Endodermal cell (in vitro differentiated cells): ENCODE measurements around the gene SPTB. TPM values are rescaled to one million over a fixed set of nuclear protein-coding genes. Genes with fewer than 3 reads are reported as not detected.

Experiments used
- DNase-seq: peaks from one replicate; pipeline ENCODE4 v3.0.0-alpha.2; 2017
- H3K27ac ChIP-seq: 2 replicates; pipeline ENCODE4 v1.5.1; 2013; ENCODE audit warnings: mild to moderate bottlenecking, low read depth, low read length, moderate library complexity
- H3K27me3 ChIP-seq: 2 replicates; pipeline ENCODE4 v1.6.1; 2013; ENCODE audit warnings: mild to moderate bottlenecking, low read length, moderate library complexity; ENCODE audit not compliant: insufficient read depth, control insufficient read depth, poor library complexity, severe bottlenecking
- H3K36me3 ChIP-seq: 2 replicates; pipeline ENCODE4 v1.7.0; 2013; ENCODE audit warnings: mild to moderate bottlenecking, low read length, moderate library complexity; ENCODE audit not compliant: control insufficient read depth, insufficient read depth
- H3K4me1 ChIP-seq: one replicate; pipeline ENCODE4 v1.7.0; 2013; ENCODE audit warnings: low read length; ENCODE audit not compliant: control insufficient read depth, insufficient read depth
- H3K4me3 ChIP-seq: 2 replicates; pipeline ENCODE4 v1.5.1; 2013; ENCODE audit warnings: mild to moderate bottlenecking, low read length, moderate library complexity
- H3K9ac ChIP-seq: 2 replicates; pipeline ENCODE4 v1.6.1; 2013; ENCODE audit warnings: mild to moderate bottlenecking, low read length, moderate library complexity; ENCODE audit not compliant: poor library complexity, severe bottlenecking; ENCODE audit errors: extremely low read depth
- H3K9me3 ChIP-seq: 2 replicates; pipeline ENCODE4 v1.6.1; 2013; ENCODE audit warnings: mild to moderate bottlenecking, low read length, moderate library complexity; ENCODE audit not compliant: control insufficient read depth
- H3K27ac Mint-ChIP-seq: 2 replicates; pipeline ENCODE4 v1.8.0; 2020; ENCODE audit warnings: mixed read lengths
- H3K27me3 Mint-ChIP-seq: 2 replicates; pipeline ENCODE4 v1.8.0; 2021; ENCODE audit warnings: mild to moderate bottlenecking, mixed read lengths; ENCODE audit not compliant: insufficient read depth
- H3K36me3 Mint-ChIP-seq: 2 replicates; pipeline ENCODE4 v1.8.0; 2020; ENCODE audit warnings: low read depth, mixed read lengths
- H3K4me1 Mint-ChIP-seq: 2 replicates; pipeline ENCODE4 v1.8.0; 2020; ENCODE audit warnings: mixed read lengths
- H3K4me3 Mint-ChIP-seq: 2 replicates; pipeline ENCODE4 v1.8.0; 2020; ENCODE audit warnings: mild to moderate bottlenecking, moderate library complexity, mixed read lengths
- H3K9me3 Mint-ChIP-seq: 2 replicates; pipeline ENCODE4 v1.8.0; 2020; ENCODE audit warnings: mild to moderate bottlenecking, mixed read lengths
- CTCF ChIP-seq: fragments of 200-600 bp; sonication (generic); conservative IDR thresholded peaks from 2 replicates; pipeline ENCODE4 v1.5.0; 2021; ENCODE audit warnings: antibody characterized with exemption, mild to moderate bottlenecking
- WGBS, 2 experiments: methylation state at CpG; one replicate each; pipeline versions ENCODE4 v1.1.5 to v1.1.7; 2013; ENCODE audit warnings: missing lambda C conversion rate in 2 of 2, mixed read lengths in 1 of 2; ENCODE audit not compliant: insufficient coverage in 1 of 2, insufficient read length in 1 of 2; 5-methylcytosine and 5-hydroxymethylcytosine counted together
- total RNA-seq, 2 donors: library from RNA; stranded (reverse); fragmentation: NEBNext Ultra II Directional in 1 of 2; extraction: Animal tissue kit (Norgen Biotek cat#: 25700) in 1 of 2; gene quantifications; 2 replicates in 1 of 2; 3 replicates in 1 of 2; pipeline ENCODE4 v1.2.1, GENCODE V29; 2021

The SPTB gene
- total RNA-seq, 2 donors from 2014 or later, result 0.77 to 1.4 TPM

GRCh38 chr14:64748995-64749714, 130.6 kb downstream of the SPTB start:
- Mint-ChIP-seq H3K4me3 (no peak overlapping the region), H3K9me3 (no peaks in the 10 kb centered on the region), H3K27me3 (peaks cover 6% of the 10 kb centered on the region), H3K27ac (no peak overlapping the region), H3K4me1 (peaks cover 1% of the 10 kb centered on the region), H3K36me3 (peaks cover 10% of the 10 kb centered on the region)
- no peak for TF ChIP-seq CTCF
- H3K4me1 ChIP-seq, result no peaks in the 10 kb centered on the region
- no peak for DNase-seq
- H3K27me3 ChIP-seq, result no peaks in the 10 kb centered on the region
- no peak overlapping the region for H3K27ac ChIP-seq
- 94% methylated on average over 32 to 51 of the region's 51 CpGs for WGBS, 2 experiments
- H3K4me3 ChIP-seq, result no peak overlapping the region
- H3K9ac ChIP-seq, result no peak overlapping the region
- peaks cover under 1% of the 10 kb centered on the region for H3K36me3 ChIP-seq
- no peaks in the 10 kb centered on the region for H3K9me3 ChIP-seq

GRCh38 chr14:64748521-64748920, 131.2 kb downstream of the SPTB start:
- Mint-ChIP-seq H3K27ac (no peak overlapping the region), H3K36me3 (peaks cover 12% of the 10 kb centered on the region), H3K4me1 (peaks cover 1% of the 10 kb centered on the region), H3K9me3 (no peaks in the 10 kb centered on the region), H3K4me3 (no peak overlapping the region), H3K27me3 (no peaks in the 10 kb centered on the region)
- DNase-seq, result no peak
- Histone ChIP-seq H3K27ac (no peak overlapping the region), H3K4me3 (no peak overlapping the region), H3K9me3 (no peaks in the 10 kb centered on the region), H3K36me3 (peaks cover 3% of the 10 kb centered on the region), H3K9ac (no peak overlapping the region), H3K4me1 (no peaks in the 10 kb centered on the region), H3K27me3 (no peaks in the 10 kb centered on the region)
- 80 to 92% methylated on average over 2 to 6 of the region's 6 CpGs for WGBS, 2 experiments
- peak; percentile 34 for TF ChIP-seq CTCF

- H3K4me1 Mint-ChIP-seq, result peaks cover 1% of the 10 kb centered on the region
- peaks cover 16% of the 10 kb centered on the region for H3K36me3 Mint-ChIP-seq
- no peak for TF ChIP-seq CTCF
- Histone ChIP-seq H3K4me1 (no peaks in the 10 kb centered on the region), H3K36me3 (peaks cover 3% of the 10 kb centered on the region), H3K27ac (no peak overlapping the region), H3K9me3 (no peaks in the 10 kb centered on the region), H3K9ac (no peak overlapping the region), H3K27me3 (no peaks in the 10 kb centered on the region), H3K4me3 (no peak overlapping the region)
- WGBS, 2 experiments, result 91 to 94% methylated on average over 5 of the region's 5 CpGs
- no peak overlapping the region for H3K27ac Mint-ChIP-seq
- no peaks in the 10 kb centered on the region for H3K27me3 Mint-ChIP-seq
- H3K4me3 Mint-ChIP-seq, result no peak overlapping the region
- DNase-seq, result no peak
- H3K9me3 Mint-ChIP-seq, result no peaks in the 10 kb centered on the region
These were observed 132.4 kb downstream of the SPTB start for GRCh38 chr14:64747327-64747726.
